Activated CD4-positive, alpha-beta T cell treated with anti-CD3 and anti-CD28 coated beads for 24 hours (primary cell): ENCODE measurements around the gene CRAMP1.
"Not testable (repeated sequence)": the region's sequence is repeated elsewhere in the genome, so short reads cannot be mapped to it uniquely, and the experiment has no call there.

Experiments used
- DNase-seq, 2 donors: peaks; one replicate each; pipeline ENCODE4 v3.0.0-alpha.2; 2020; ENCODE audit warnings: low read depth in 2 of 2

The CRAMP1 gene

DNA sequence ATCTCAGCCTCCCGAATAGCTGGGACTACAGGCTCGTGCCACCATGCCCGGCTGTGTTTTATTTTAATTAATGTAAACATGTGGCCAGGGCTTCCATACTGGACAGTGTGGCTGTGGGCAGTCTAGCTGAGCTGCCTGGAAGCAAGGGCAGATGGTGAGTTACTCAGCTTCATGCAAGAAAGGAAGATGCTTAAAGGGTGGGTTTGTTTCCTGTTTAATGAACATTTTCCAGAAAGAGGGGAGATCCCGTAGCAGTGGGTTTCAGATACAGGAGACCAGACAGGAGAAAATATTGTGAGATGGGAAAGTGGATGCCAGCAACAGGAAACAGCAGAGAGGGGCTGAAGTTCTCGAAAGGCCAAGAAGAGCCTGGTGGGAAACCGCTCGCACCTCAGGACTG, 101.2 kb downstream of the CRAMP1 start:
- DNase-seq, result no peak

DNA sequence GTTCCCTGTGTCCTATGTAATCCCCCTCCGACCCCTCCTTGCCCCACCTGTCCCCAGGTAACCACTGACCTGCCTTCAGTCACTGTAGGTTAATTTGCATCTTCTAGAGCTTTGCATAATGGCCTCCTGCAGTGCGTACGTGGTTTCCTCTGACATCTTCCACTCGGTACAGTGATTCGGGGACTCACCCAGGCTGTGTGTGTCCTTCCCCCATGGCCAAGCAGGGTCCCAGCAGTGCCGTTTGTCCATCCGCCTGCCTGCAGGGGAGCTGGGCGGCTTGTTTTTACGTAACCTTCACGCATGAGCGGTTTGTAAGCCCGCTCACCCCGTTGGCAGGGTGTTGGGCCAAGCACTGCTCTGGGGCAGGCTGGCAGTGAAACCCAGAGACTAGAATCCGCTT, 101.8 kb downstream of the CRAMP1 start:
- no peak for DNase-seq

DNA sequence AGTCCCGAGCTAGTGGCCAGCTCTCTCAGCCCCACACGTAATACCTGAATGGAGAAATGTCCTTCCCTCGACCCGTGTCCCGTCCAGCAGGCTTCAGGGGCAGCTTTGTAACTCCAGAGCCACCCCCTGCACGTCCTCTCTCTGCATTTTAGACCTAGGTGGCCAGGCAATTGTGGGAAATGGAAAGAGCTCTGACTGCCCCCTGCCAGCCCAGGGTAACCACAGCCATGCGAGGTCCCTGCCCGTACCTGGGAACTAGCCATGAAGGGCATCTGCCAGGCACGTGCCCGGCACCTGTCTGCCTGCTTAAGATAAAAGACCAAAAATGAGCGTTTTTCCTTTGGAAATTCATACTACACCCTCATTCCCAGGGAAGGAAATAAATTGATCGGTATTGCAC, 103.1 kb downstream of the CRAMP1 start:
- no peak for DNase-seq

DNA sequence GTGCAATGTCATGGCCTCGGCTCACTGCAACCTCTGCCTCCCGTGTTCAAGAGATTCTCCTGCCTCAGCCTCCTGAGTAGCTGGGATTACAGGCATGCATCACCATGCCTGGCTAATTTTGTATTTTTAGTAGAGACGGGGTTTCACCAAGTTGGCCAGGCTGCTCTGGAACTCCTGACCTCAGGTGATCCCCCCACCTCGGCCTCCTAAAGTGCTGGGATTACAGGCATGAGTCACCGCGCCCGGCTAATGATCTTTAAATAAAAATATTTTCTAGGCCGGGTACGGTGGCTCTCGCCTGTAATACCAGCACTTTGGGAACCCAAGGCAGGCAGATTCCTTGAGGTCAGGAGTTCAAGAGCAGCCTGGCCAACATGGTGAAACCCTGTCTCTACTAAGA, 106.1 kb downstream of the CRAMP1 start:
- not testable (repeated sequence) for DNase-seq

DNA sequence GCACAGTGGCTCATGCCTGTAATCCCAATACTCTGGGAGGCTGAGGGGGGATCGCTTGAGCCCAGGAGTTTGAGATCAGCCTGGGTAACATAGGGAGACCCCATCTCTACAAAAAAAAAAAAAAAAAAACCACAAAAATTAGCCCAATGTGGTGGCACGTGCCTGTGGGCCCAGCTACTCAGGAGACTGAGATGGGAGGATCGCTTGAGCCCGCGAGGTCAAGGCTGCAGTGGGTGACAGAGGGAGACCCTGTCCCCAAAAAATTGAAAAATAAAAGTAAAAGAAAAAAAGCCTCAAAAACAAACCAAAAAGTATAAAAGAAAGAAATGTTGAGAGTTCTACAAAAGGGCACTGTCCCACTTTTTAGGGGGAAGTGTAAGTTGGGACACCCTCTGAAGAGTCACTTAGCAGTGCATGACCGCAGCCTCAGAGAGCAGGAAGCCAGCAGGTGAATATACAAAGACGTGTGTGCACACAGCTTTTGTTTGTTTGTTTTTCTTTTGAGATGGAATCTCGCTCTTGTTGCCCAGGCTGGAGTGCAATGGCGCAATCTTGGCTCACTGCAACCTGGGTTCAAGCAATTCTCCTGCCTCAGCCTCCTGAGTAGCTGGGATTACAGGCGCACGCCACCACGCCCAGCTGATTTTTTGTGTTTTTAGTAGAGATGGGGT, 107.5 kb downstream of the CRAMP1 start:
- DNase-seq, result not testable (repeated sequence)

DNA sequence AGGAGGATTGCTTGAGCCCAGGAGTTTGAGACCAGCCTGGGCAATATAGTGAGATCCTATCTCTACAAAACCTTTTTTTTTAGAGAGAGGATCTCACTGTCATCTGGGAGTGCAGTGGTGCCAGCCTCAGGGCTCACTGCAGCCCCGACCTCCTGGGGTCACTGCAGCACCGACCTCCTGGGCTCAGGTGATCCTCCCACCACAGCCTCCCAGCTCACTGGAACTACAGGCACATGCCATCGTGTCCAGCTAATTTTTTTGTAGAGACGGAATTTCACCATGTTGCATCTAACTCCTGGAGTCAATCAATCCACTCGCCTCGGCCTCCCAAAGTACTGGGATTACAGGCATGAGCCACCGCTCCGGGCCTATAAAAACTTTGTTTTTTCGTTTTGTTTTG, 109.2 kb downstream of the CRAMP1 start:
- no peak for DNase-seq

DNA sequence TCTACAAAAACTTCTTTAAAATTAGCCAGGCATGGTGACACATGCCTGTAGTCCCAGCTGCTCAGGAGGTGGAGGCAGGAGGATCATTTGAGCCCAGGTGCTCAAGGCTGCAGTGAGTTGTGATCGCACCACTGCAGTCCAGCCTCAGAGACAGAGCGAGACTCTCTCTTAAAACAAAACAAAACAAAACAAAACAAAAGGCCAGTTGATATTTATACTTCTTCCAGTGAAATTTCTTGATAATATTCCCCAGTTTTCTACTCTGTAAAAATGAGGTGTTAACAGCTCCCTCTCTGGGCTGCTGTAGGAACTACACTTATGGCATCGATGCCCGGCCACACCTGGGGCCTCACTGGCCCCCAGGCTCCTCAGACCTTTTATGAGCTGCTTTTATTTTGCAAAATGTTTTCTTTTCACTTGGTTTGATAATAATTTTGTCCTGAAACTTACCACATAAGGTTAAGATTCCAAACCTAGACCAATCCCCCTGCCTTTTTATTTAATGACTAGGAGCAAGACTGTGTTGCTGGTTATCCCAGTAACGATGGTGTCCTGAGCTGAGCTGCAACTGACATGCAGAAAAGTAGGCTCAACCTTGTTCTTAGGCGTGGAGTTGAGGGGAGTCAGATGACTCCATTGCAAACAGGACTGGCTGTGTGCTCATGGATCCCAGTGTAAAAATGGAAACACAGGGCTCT, 111.4 kb downstream of the CRAMP1 start:
- DNase-seq, result peak in 1 of 2 donors; percentile 23

GRCh38 chr16:1724491-1724890, 112.3 kb downstream of the CRAMP1 start:
- no peak for DNase-seq

GRCh38 chr16:1726661-1727502, 114.7 kb downstream of the CRAMP1 start:
- DNase-seq, result no peak
